K562 (cell line): ENCODE data around the gene B3GNT9. TPM values are rescaled to one million over a fixed set of nuclear protein-coding genes. Genes with fewer than 3 reads are reported as not detected.

Experiments used
- ETS2 ChIP-seq: IDR thresholded peaks from 2 replicates; pipeline ENCODE4 v1.6.1; 2016; ENCODE audit warnings: borderline replicate concordance, missing genetic modification characterization, mild to moderate bottlenecking, moderate library complexity, missing compliant biosample characterization; ENCODE audit not compliant: poor library complexity, severe bottlenecking
- FOXJ3 ChIP-seq: sonication (generic); formaldehyde crosslinking; IDR thresholded peaks from 2 replicates; pipeline ENCODE4 v1.4.0; 2020; ENCODE audit warnings: mild to moderate bottlenecking, missing genetic modification reagents
- MYBL2 ChIP-seq, 2 experiments: fragments of 450-650 bp in 1 of 2; sonication (generic) in 1 of 2; formaldehyde crosslinking in 1 of 2; IDR thresholded peaks; 2 replicates each; pipeline versions ENCODE4 v1.6.1 to v1.8.1; 2017 to 2022; ENCODE audit warnings: borderline replicate concordance in 1 of 2, inconsistent platforms in 1 of 2, low read depth in 1 of 2, mild to moderate bottlenecking in 1 of 2, missing genetic modification reagents in 1 of 2, moderate library complexity in 1 of 2
- RAD21 ChIP-seq, 2 experiments: fragments of 250-450 bp in 1 of 2; fragments of 450-650 bp in 1 of 2; sonication (Bioruptor Pico) in 1 of 2; formaldehyde crosslinking in 1 of 2; IDR thresholded peaks in 1 of 2; conservative IDR thresholded peaks in 1 of 2; 2 replicates each; pipeline versions ENCODE4 v1.4.0 to v1.8.0; 2020 to 2022; ENCODE audit warnings: mild to moderate bottlenecking in 2 of 2, moderate library complexity in 1 of 2
- RB1 ChIP-seq: fragments of 450-650 bp; IDR thresholded peaks from 2 replicates; pipeline ENCODE4 v1.6.1; 2017; ENCODE audit warnings: low read depth, mild to moderate bottlenecking
- SMARCC2 ChIP-seq: fragments of 450-650 bp; IDR thresholded peaks from 2 replicates; pipeline ENCODE4 v1.6.1; 2017; ENCODE audit warnings: antibody characterized with exemption, moderate library complexity, mild to moderate bottlenecking, low read depth
- SRF ChIP-seq, 2 experiments: fragments of 250-450, 450-650 bp in 1 of 2; sonication (Bioruptor Pico) in 1 of 2; sonication (generic) in 1 of 2; formaldehyde crosslinking; IDR thresholded peaks; 2 replicates each; pipeline versions ENCODE4 v1.5.0 to v1.5.1; 2020 to 2022; ENCODE audit warnings: mild to moderate bottlenecking in 1 of 2, missing genetic modification reagents in 1 of 2
- ZNF699 ChIP-seq: fragments of 250-450 bp; sonication (Bioruptor Pico); IDR thresholded peaks from 2 replicates; pipeline ENCODE4 v1.8.0; 2021; ENCODE audit warnings: mild to moderate bottlenecking, moderate library complexity; ENCODE audit not compliant: insufficient replicate concordance
- ZNF79 ChIP-seq: fragments of 250-450 bp; sonication (Bioruptor Pico); IDR thresholded peaks from 2 replicates; pipeline ENCODE4 v1.4.0; 2020; ENCODE audit warnings: low read depth, mild to moderate bottlenecking, moderate library complexity
- ZSCAN29 ChIP-seq: fragments of 450-650 bp; IDR thresholded peaks from 2 replicates; pipeline ENCODE4 v1.6.1; 2017
- polyA plus RNA-seq, 8 experiments: library from polyadenylated mRNA; depleted of rRNA in 4 of 8; stranded (reverse) in 5 of 8; unstranded in 3 of 8; fragments of >200 nt; fragmentation: Nextera tagmentation in 2 of 8; fragmentation: Illumina TruSeq in 1 of 8; extraction: Ambion mirVana in 2 of 8; extraction: Trizol in 1 of 8; gene quantifications; 2 replicates each; pipeline versions ENCODE4 v1.2.1 to v1.2.3, GENCODE V29; 2011 to 2014; ENCODE audit warnings: inconsistent platforms in 1 of 8, missing spikeins in 1 of 8
- total RNA-seq, 7 experiments: library from RNA; depleted of rRNA in 6 of 7; stranded (reverse); fragments of >200 nt in 6 of 7; fragmentation: Illumina TruSeq in 2 of 7; extraction: Trizol in 2 of 7; gene quantifications; 2 replicates each; pipeline versions ENCODE4 v1.2.1 to v1.2.3, GENCODE V29; 2011 to 2021; ENCODE audit warnings: low replicate concordance in 1 of 7
- TF ChIP-seq, protein P1 (sequence below), 2 experiments: fragments of 450-650 bp in 1 of 2; sonication (generic) in 1 of 2; formaldehyde crosslinking in 1 of 2; IDR thresholded peaks; 2 replicates each; pipeline versions ENCODE4 v1.7.1 to v1.9.0; 2016 to 2022; ENCODE audit warnings: inconsistent platforms in 1 of 2, mild to moderate bottlenecking in 1 of 2, missing genetic modification reagents in 1 of 2
- TF ChIP-seq, protein P2 (sequence below): sonication (generic); formaldehyde crosslinking; IDR thresholded peaks from 2 replicates; pipeline ENCODE4 v1.8.1; 2022; ENCODE audit warnings: missing genetic modification reagents
- TF ChIP-seq, protein P3 (sequence below): fragments of 250-450 bp; sonication (Bioruptor Pico); IDR thresholded peaks from 2 replicates; pipeline ENCODE4 v1.9.0; 2021; ENCODE audit warnings: mild to moderate bottlenecking, inconsistent platforms

The B3GNT9 gene
- total and polyA plus RNA-seq, 9 of the 15 experiments (the other 6 are each of a cell fraction or from before 2014, with no cell fraction given) = 0.01 to 1.8 (median 1.1) TPM; not detected in 1

DNA sequence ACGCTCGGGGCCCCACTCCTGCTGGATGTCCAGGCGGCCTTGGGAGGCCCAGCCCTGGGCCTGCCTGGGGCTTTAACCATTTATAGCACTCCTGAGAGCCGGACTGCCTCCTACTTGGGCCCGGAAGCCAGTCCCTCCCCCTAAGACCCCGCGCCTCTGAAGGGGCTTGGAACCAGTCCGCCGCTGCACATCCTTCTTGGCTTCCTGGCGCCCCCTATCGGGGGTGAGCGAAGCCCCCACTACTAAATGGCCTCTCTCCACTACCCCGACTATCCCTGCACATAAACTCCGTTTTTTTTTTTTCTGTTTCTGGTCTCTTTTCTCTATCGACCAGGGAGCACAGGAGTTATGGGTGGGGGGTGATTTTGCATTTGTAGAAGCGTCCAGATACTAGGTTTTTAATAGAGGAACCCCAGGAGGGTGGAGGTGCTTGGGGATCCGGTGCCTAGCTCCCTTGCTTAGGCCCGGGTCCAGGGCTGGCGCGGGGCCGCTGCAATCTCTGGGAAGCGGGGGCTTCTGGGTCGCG lies 18.9 kb upstream of the B3GNT9 start (continued):
- TF ChIP-seq SRF (CRISPR knock-in tag; IDR thresholded peaks at IDR 0.05) (peak in 1 of 2 experiments; percentile 44; a peak in 1 of 4 replicates), RB1 (0 out of 2 replicates have a peak, but pooled peaks have one; percentile 29), ZNF79 (CRISPR knock-in tag) (no peak), ETS2 (tag) (no peak), SMARCC2 (no peak), ZNF699 (CRISPR knock-in tag) (no peak), FOXJ3 (no peak), ZSCAN29 (no peak), MYBL2 (IDR thresholded peaks at IDR 0.05; ENCODE audit: low read depth) (no peak), MYBL2 (CRISPR knock-in tag; IDR thresholded peaks at IDR 0.05; ENCODE audit: borderline replicate concordance) (no peak), RAD21 (CRISPR knock-in tag; conservative IDR thresholded peaks at IDR 0.05 in 1 of 2, IDR thresholded peaks at IDR 0.05 in 1 of 2) (peak in 1 of 2 experiments; percentile 34; a peak in 2 of 4 replicates)
- TF ChIP-seq, protein P1, sequence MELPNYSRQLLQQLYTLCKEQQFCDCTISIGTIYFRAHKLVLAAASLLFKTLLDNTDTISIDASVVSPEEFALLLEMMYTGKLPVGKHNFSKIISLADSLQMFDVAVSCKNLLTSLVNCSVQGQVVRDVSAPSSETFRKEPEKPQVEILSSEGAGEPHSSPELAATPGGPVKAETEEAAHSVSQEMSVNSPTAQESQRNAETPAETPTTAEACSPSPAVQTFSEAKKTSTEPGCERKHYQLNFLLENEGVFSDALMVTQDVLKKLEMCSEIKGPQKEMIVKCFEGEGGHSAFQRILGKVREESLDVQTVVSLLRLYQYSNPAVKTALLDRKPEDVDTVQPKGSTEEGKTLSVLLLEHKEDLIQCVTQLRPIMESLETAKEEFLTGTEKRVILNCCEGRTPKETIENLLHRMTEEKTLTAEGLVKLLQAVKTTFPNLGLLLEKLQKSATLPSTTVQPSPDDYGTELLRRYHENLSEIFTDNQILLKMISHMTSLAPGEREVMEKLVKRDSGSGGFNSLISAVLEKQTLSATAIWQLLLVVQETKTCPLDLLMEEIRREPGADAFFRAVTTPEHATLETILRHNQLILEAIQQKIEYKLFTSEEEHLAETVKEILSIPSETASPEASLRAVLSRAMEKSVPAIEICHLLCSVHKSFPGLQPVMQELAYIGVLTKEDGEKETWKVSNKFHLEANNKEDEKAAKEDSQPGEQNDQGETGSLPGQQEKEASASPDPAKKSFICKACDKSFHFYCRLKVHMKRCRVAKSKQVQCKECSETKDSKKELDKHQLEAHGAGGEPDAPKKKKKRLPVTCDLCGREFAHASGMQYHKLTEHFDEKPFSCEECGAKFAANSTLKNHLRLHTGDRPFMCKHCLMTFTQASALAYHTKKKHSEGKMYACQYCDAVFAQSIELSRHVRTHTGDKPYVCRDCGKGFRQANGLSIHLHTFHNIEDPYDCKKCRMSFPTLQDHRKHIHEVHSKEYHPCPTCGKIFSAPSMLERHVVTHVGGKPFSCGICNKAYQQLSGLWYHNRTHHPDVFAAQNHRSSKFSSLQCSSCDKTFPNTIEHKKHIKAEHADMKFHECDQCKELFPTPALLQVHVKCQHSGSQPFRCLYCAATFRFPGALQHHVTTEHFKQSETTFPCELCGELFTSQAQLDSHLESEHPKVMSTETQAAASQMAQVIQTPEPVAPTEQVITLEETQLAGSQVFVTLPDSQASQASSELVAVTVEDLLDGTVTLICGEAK (IDR thresholded peaks at IDR 0.05) = no peak
- TF ChIP-seq, protein P1 (CRISPR knock-in tag; IDR thresholded peaks at IDR 0.05) = no peak
- TF ChIP-seq, protein P2, sequence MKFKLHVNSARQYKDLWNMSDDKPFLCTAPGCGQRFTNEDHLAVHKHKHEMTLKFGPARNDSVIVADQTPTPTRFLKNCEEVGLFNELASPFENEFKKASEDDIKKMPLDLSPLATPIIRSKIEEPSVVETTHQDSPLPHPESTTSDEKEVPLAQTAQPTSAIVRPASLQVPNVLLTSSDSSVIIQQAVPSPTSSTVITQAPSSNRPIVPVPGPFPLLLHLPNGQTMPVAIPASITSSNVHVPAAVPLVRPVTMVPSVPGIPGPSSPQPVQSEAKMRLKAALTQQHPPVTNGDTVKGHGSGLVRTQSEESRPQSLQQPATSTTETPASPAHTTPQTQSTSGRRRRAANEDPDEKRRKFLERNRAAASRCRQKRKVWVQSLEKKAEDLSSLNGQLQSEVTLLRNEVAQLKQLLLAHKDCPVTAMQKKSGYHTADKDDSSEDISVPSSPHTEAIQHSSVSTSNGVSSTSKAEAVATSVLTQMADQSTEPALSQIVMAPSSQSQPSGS (CRISPR knock-in tag) = no peak
- TF ChIP-seq, protein P3, sequence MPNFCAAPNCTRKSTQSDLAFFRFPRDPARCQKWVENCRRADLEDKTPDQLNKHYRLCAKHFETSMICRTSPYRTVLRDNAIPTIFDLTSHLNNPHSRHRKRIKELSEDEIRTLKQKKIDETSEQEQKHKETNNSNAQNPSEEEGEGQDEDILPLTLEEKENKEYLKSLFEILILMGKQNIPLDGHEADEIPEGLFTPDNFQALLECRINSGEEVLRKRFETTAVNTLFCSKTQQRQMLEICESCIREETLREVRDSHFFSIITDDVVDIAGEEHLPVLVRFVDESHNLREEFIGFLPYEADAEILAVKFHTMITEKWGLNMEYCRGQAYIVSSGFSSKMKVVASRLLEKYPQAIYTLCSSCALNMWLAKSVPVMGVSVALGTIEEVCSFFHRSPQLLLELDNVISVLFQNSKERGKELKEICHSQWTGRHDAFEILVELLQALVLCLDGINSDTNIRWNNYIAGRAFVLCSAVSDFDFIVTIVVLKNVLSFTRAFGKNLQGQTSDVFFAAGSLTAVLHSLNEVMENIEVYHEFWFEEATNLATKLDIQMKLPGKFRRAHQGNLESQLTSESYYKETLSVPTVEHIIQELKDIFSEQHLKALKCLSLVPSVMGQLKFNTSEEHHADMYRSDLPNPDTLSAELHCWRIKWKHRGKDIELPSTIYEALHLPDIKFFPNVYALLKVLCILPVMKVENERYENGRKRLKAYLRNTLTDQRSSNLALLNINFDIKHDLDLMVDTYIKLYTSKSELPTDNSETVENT (CRISPR knock-in tag) = no peak
